ENCODE results near the gene SYT9.

SYT9 gene

GRCh38 chr11:7469351-7469865, 217.7 kb downstream of the SYT9 start:
- H3K36me3 ChIP-seq (ENCODE audit: insufficient read depth, low read length) = no peaks in the 10 kb centered on the region
- H3K4me3 ChIP-seq = no peak overlapping the region
- no peaks in the 10 kb centered on the region for H3K9me3 ChIP-seq (ENCODE audit: low read depth, low read length)
- TF ChIP-seq EZH2 (IDR thresholded peaks at IDR 0.05) = no peak
- no peak for TF ChIP-seq POLR2AphosphoS5 (IDR thresholded peaks at IDR 0.05; ENCODE audit: borderline replicate concordance, low read depth, low read length)
- no peak for TF ChIP-seq FOXP2 (optimal IDR thresholded peaks at IDR 0.05; ENCODE audit: control extremely low read depth, extremely low read length, insufficient read depth)
- DNase-seq (ENCODE audit: low read depth, low spot score) = no peak
- no peak overlapping the region for H3K9ac ChIP-seq (ENCODE audit: insufficient read length)
- H3K27ac ChIP-seq = no peak overlapping the region

GRCh38 chr11:7471071-7471470, 219.4 kb downstream of the SYT9 start:
- no peak for TF ChIP-seq FOXP2 (optimal IDR thresholded peaks at IDR 0.05; ENCODE audit: control extremely low read depth, extremely low read length, insufficient read depth)
- no peak for TF ChIP-seq POLR2AphosphoS5 (IDR thresholded peaks at IDR 0.05; ENCODE audit: borderline replicate concordance, low read depth, low read length)
- no peak for TF ChIP-seq EZH2 (IDR thresholded peaks at IDR 0.05)
- no peaks in the 10 kb centered on the region for H3K9me3 ChIP-seq (ENCODE audit: low read depth, low read length)
- H3K27ac ChIP-seq = no peak overlapping the region
- no peak overlapping the region for H3K4me3 ChIP-seq
- H3K9ac ChIP-seq (ENCODE audit: insufficient read length) = no peak overlapping the region
- DNase-seq (ENCODE audit: low read depth, low spot score) = no peak
- H3K36me3 ChIP-seq (ENCODE audit: insufficient read depth, low read length) = no peaks in the 10 kb centered on the region

- H3K27ac ChIP-seq = no peak overlapping the region
- H3K36me3 ChIP-seq (ENCODE audit: insufficient read depth, low read length) = no peaks in the 10 kb centered on the region
- no peak for TF ChIP-seq EZH2 (IDR thresholded peaks at IDR 0.05)
- TF ChIP-seq POLR2AphosphoS5 (IDR thresholded peaks at IDR 0.05; ENCODE audit: borderline replicate concordance, low read depth, low read length) = no peak
- no peak for TF ChIP-seq FOXP2 (optimal IDR thresholded peaks at IDR 0.05; ENCODE audit: control extremely low read depth, extremely low read length, insufficient read depth)
- no peaks in the 10 kb centered on the region for H3K9me3 ChIP-seq (ENCODE audit: low read depth, low read length)
- H3K9ac ChIP-seq (ENCODE audit: insufficient read length) = no peak overlapping the region
- DNase-seq (ENCODE audit: low read depth, low spot score) = no peak
- H3K4me3 ChIP-seq = no peak overlapping the region
These were observed 222.0 kb downstream of the SYT9 start for GRCh38 chr11:7473717-7474116.

- TF ChIP-seq FOXP2 (optimal IDR thresholded peaks at IDR 0.05; ENCODE audit: control extremely low read depth, extremely low read length, insufficient read depth) (no peak), POLR2AphosphoS5 (IDR thresholded peaks at IDR 0.05; ENCODE audit: borderline replicate concordance, low read depth, low read length) (no peak), EZH2 (IDR thresholded peaks at IDR 0.05) (no peak)
- Histone ChIP-seq H3K9me3 (ENCODE audit: low read depth, low read length) (no peaks in the 10 kb centered on the region), H3K4me3 (no peak overlapping the region), H3K36me3 (ENCODE audit: insufficient read depth, low read length) (no peaks in the 10 kb centered on the region), H3K27ac (no peak overlapping the region), H3K9ac (ENCODE audit: insufficient read length) (no peak overlapping the region)
- DNase-seq (ENCODE audit: low read depth, low spot score) = no peak
These were observed 228.4 kb downstream of the SYT9 start for GRCh38 chr11:7480113-7480512.

- H3K27ac ChIP-seq = no peak overlapping the region
- no peak overlapping the region for H3K9ac ChIP-seq (ENCODE audit: insufficient read length)
- no peaks in the 10 kb centered on the region for H3K36me3 ChIP-seq (ENCODE audit: insufficient read depth, low read length)
- TF ChIP-seq EZH2 (IDR thresholded peaks at IDR 0.05) (no peak), FOXP2 (optimal IDR thresholded peaks at IDR 0.05; ENCODE audit: control extremely low read depth, extremely low read length, insufficient read depth) (no peak), POLR2AphosphoS5 (IDR thresholded peaks at IDR 0.05; ENCODE audit: borderline replicate concordance, low read depth, low read length) (no peak)
- no peak overlapping the region for H3K4me3 ChIP-seq
- DNase-seq (ENCODE audit: low read depth, low spot score) = no peak
- H3K9me3 ChIP-seq (ENCODE audit: low read depth, low read length) = no peaks in the 10 kb centered on the region
These were observed 232.4 kb downstream of the SYT9 start for GRCh38 chr11:7484131-7484530.

GRCh38 chr11:7484645-7485044, 232.9 kb downstream of the SYT9 start:
- H3K9ac ChIP-seq (ENCODE audit: insufficient read length) = no peak overlapping the region
- no peak for TF ChIP-seq FOXP2 (optimal IDR thresholded peaks at IDR 0.05; ENCODE audit: control extremely low read depth, extremely low read length, insufficient read depth)
- no peak for TF ChIP-seq POLR2AphosphoS5 (IDR thresholded peaks at IDR 0.05; ENCODE audit: borderline replicate concordance, low read depth, low read length)
- no peak for TF ChIP-seq EZH2 (IDR thresholded peaks at IDR 0.05)
- H3K9me3 ChIP-seq (ENCODE audit: low read depth, low read length) = no peaks in the 10 kb centered on the region
- no peak overlapping the region for H3K4me3 ChIP-seq
- DNase-seq (ENCODE audit: low read depth, low spot score) = no peak
- no peak overlapping the region for H3K27ac ChIP-seq
- no peaks in the 10 kb centered on the region for H3K36me3 ChIP-seq (ENCODE audit: insufficient read depth, low read length)

- no peak for DNase-seq (ENCODE audit: low read depth, low spot score)
- Histone ChIP-seq H3K4me3 (peak within 1 kb of the TSS; percentile 74), H3K27ac (no peak within 1 kb of the TSS), H3K9ac (ENCODE audit: insufficient read length) (peak within 1 kb of the TSS; percentile 32), H3K9me3 (ENCODE audit: low read depth, low read length) (no peaks in the 10 kb centered on the region), H3K36me3 (ENCODE audit: insufficient read depth, low read length) (no peaks in the 10 kb centered on the region)
- no peak for TF ChIP-seq FOXP2 (optimal IDR thresholded peaks at IDR 0.05; ENCODE audit: control extremely low read depth, extremely low read length, insufficient read depth)
- TF ChIP-seq EZH2 (IDR thresholded peaks at IDR 0.05) = no peak
- TF ChIP-seq POLR2AphosphoS5 (IDR thresholded peaks at IDR 0.05; ENCODE audit: borderline replicate concordance, low read depth, low read length) = no peak
These were observed 233.7 kb downstream of the SYT9 start, which contains the start of gene OLFML1 for GRCh38 chr11:7485186-7486097. TSS of gene OLFML1 (plus strand) at chr11:7485506. CDS start at chr11:7485876, 370 bp downstream.

- DNase-seq (ENCODE audit: low read depth, low spot score) = no peak
- Histone ChIP-seq H3K9ac (ENCODE audit: insufficient read length) (peak overlapping the region; percentile 32), H3K9me3 (ENCODE audit: low read depth, low read length) (no peaks in the 10 kb centered on the region), H3K36me3 (ENCODE audit: insufficient read depth, low read length) (no peaks in the 10 kb centered on the region), H3K4me3 (peak overlapping the region; percentile 74), H3K27ac (no peak overlapping the region)
- TF ChIP-seq POLR2AphosphoS5 (IDR thresholded peaks at IDR 0.05; ENCODE audit: borderline replicate concordance, low read depth, low read length) (no peak), FOXP2 (optimal IDR thresholded peaks at IDR 0.05; ENCODE audit: control extremely low read depth, extremely low read length, insufficient read depth) (no peak), EZH2 (IDR thresholded peaks at IDR 0.05) (no peak)
These were observed 234.5 kb downstream of the SYT9 start for GRCh38 chr11:7486098-7486780.
